Measurements from ENCODE around the gene PROC.
A peak's percentile ranks its signal among the peaks of the same experiment; 100 is the strongest.
"Not testable (repeated sequence)": the region's sequence is repeated elsewhere in the genome, so short reads cannot be mapped to it uniquely, and the experiment has no call there.

PROC gene

GRCh38 chr2:127397568-127398238 is 20.5 kb upstream of the PROC start:
- no peak for DNase-seq

- DNase-seq = no peak
Measured at GRCh38 chr2:127398239-127398590, 20.0 kb upstream of the PROC start.

- DNase-seq = no peak
Measured at GRCh38 chr2:127400533-127400896, 17.7 kb upstream of the PROC start.

- no peak for DNase-seq
Measured at GRCh38 chr2:127400897-127401756, 17.1 kb upstream of the PROC start.

GRCh38 chr2:127401757-127402695 is 16.2 kb upstream of the PROC start:
- DNase-seq = no peak

- no peak for DNase-seq
Measured at GRCh38 chr2:127403460-127403859, 14.8 kb upstream of the PROC start.

GRCh38 chr2:127404466-127405254 is 13.6 kb upstream of the PROC start:
- DNase-seq = no peak

- no peak for DNase-seq
Measured at GRCh38 chr2:127405255-127405610, 13.0 kb upstream of the PROC start.

GRCh38 chr2:127406454-127406853 is 11.8 kb upstream of the PROC start:
- no peak for DNase-seq

GRCh38 chr2:127407091-127407490 is 11.1 kb upstream of the PROC start:
- no peak for DNase-seq

- no peak for DNase-seq
Measured at GRCh38 chr2:127407661-127408003, 10.6 kb upstream of the PROC start.

GRCh38 chr2:127408004-127408806 is 10.0 kb upstream of the PROC start:
- peak; percentile 89 for DNase-seq

- no peak for DNase-seq
Measured at GRCh38 chr2:127408807-127409099, 9.5 kb upstream of the PROC start.

GRCh38 chr2:127409716-127410115 is 8.5 kb upstream of the PROC start:
- not testable (repeated sequence) for DNase-seq

GRCh38 chr2:127410871-127411652 is 7.2 kb upstream of the PROC start:
- no peak for DNase-seq

- no peak for DNase-seq
Measured at GRCh38 chr2:127411653-127412369, 6.4 kb upstream of the PROC start.

- DNase-seq = no peak
Measured at GRCh38 chr2:127413200-127413599, 5.0 kb upstream of the PROC start.

GRCh38 chr2:127413782-127414637 is 4.2 kb upstream of the PROC start:
- no peak for DNase-seq

Data from activated effector memory CD4-positive, alpha-beta T cell treated with Interleukin-2 at 50 U/mL for 16 hours (primary cell).